HG03460 (cell line): Measurements from ENCODE around the gene ATP10A.

Experiments used
- ATAC-seq: cut with Tn5 transposase; IDR thresholded peaks from one replicate; pipeline ENCODE4 v1.9.1; 2021; ENCODE audit not compliant: unreplicated experiment

The ATP10A gene, protein sequence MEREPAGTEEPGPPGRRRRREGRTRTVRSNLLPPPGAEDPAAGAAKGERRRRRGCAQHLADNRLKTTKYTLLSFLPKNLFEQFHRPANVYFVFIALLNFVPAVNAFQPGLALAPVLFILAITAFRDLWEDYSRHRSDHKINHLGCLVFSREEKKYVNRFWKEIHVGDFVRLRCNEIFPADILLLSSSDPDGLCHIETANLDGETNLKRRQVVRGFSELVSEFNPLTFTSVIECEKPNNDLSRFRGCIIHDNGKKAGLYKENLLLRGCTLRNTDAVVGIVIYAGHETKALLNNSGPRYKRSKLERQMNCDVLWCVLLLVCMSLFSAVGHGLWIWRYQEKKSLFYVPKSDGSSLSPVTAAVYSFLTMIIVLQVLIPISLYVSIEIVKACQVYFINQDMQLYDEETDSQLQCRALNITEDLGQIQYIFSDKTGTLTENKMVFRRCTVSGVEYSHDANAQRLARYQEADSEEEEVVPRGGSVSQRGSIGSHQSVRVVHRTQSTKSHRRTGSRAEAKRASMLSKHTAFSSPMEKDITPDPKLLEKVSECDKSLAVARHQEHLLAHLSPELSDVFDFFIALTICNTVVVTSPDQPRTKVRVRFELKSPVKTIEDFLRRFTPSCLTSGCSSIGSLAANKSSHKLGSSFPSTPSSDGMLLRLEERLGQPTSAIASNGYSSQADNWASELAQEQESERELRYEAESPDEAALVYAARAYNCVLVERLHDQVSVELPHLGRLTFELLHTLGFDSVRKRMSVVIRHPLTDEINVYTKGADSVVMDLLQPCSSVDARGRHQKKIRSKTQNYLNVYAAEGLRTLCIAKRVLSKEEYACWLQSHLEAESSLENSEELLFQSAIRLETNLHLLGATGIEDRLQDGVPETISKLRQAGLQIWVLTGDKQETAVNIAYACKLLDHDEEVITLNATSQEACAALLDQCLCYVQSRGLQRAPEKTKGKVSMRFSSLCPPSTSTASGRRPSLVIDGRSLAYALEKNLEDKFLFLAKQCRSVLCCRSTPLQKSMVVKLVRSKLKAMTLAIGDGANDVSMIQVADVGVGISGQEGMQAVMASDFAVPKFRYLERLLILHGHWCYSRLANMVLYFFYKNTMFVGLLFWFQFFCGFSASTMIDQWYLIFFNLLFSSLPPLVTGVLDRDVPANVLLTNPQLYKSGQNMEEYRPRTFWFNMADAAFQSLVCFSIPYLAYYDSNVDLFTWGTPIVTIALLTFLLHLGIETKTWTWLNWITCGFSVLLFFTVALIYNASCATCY (N-terminal part only)

DNA sequence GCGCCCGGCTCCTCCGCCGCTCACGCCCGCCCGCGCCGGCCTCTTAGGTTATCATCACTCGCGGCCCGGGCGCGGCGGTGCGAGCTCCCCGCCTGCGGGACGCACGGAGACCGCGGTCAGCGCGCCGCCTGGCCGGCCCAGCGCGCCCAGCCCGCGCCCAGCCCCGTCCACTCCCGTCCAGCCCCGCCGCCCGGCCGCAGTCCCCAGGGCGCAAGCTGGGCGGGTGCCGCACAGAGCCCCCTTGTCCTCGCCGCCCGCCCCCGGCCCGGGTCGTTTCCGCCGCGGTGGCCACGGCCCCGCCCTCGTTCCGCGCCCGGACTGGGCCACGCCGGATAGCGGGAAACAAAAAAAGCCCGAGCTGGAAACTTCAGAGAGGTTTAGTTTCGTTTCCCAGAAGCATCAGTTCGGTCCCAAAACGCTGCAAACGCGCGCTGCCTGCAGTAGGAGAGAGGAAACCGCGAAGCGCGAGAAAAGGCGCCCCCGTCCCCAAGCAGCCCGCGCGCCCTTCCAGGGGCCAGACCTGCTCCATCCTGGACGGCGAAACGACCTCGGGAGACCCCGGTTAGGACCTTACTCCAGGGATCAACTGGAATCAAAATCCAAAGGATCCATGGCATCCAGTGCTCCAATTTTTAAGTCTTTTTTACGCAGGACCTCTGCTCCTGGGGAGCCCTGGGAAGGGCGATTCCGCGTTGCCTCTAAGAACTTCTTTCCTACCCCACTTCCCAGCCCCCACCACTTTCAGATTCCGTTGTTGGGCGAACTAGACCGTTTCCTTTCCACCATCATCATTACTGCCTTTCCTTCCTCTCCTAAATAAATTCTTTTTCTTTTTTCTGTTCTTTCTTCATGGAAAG is at the start of gene ATP10A:
TSS of gene ATP10A (minus strand) at position 217 of the 857 bp plus-strand sequence. CDS start 231 bp downstream, outside the sequence.
- ATAC-seq, result no peak

DNA sequence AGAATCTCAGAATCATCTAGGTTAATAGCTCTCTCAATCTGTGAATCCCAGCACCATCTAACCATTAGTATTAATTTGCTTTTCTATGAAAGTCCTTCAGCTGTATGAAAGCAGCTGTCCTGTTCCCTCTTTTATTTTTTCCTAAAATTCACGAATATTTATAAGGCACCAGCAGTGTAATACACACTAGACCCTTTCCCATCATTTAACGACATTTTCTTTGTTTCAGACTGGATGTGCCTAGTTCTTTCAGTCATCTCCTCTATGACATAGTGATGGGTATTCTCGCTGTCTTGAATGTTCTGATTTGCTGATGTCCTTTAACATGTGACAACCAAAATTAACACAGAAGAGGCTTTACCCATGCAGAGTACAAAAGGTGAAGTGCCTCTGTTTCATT is 48.9 kb upstream of the ATP10A start:
- ATAC-seq, result no peak

DNA sequence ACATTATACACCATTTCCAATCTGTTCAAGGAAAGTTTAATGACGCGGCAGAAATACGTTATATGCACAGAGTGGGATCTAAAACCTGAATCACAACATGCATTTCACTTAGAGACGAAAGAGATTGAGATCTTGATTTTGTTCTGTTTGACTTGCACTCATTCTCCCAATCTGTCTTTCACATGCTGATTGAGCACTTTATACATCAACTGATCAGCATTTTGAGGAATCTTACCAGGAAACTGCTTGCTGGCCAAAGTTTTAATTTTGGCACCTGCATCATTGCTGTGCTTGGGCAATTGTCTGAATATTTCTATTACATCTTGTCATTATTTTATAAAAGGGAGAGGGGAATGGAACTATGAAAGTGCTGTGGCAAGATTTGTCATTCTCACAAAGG is 47.7 kb upstream of the ATP10A start:
- ATAC-seq, result no peak

DNA sequence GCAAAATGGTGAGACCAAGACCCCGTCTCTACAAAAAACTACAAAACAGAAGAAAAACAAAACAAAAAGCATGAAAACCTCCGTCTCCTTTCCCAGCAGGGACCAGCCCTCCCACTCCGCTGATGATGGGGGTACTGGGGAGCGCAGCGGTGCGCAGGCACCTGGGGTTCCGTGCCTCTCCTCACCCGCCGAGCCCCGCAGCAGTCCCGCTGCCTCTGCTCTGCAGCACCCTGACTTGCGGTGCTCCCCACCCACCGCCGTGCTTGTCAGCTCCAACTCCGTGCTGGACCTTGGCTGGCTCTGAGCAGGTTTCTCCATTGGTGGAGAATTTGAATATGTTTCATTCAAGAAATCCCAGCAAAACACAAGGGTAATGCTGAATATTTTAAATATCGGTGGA is 46.7 kb upstream of the ATP10A start:
- no peak for ATAC-seq

DNA sequence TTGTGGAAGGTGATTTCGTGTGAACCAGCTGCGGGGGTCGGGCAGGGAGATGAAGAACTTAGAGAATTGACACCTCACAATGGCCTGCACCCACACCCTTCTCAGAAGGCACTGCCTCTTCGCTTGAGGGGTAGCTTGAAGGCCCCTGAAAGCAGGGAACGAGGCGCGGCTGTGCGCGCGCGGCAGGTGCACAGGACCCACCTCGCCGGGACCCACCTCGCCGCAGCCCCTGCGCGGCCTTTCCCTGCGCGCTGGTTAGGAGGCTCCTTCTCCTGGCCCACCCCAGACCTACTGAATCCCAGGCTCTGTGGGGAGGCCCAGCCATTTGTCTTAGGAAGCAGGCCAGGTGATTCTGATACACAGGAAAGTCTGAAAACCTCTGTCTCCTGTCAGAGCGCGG is 46.2 kb upstream of the ATP10A start:
- ATAC-seq, result no peak

DNA sequence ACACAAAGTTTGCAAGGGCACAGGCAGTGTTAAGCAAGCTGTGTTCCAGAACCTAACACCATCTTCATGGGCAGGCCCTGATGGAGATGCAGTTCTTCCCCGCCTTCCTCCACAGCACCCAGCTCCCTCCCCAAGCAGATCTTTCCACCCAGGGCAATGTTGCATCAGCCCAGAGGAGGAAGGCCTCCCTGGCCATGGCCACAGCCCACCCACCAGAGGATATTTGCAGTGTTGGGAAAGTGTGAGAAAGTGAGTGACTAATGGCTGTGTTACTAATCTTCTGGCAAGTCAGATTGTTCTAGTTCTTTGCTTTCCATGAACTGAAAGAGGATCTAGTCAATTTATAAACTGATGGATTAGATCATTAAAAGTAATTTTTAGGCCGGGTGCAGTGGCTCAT is 42.0 kb upstream of the ATP10A start:
- no peak for ATAC-seq

DNA sequence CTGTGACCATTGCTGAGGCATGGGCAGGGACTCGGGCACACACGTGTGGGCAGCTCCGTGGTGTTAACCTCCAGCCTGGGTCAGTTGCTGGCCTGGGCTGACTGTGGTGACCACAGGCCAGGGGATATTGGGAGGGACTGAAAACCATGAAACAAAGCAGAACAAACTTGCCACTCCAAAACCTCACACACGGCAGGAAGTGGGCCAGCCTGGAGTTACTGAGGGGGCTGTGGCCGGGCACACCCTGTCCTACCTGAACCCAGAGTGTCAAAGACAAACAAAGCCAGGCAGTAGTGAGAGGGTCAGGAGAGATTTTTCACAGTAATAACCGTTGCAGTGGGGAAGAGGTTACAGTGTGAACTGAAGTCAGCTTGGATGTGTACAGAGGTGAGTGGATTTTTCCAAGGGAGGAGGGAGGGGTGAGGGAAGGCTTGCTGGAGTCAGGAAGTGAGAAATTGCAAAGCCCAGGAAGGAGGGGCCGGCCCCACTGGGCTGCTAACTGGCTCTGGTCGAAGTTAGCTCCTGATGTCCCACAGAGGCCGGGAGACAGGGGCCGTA is 40.0 kb upstream of the ATP10A start:
- no peak for ATAC-seq

DNA sequence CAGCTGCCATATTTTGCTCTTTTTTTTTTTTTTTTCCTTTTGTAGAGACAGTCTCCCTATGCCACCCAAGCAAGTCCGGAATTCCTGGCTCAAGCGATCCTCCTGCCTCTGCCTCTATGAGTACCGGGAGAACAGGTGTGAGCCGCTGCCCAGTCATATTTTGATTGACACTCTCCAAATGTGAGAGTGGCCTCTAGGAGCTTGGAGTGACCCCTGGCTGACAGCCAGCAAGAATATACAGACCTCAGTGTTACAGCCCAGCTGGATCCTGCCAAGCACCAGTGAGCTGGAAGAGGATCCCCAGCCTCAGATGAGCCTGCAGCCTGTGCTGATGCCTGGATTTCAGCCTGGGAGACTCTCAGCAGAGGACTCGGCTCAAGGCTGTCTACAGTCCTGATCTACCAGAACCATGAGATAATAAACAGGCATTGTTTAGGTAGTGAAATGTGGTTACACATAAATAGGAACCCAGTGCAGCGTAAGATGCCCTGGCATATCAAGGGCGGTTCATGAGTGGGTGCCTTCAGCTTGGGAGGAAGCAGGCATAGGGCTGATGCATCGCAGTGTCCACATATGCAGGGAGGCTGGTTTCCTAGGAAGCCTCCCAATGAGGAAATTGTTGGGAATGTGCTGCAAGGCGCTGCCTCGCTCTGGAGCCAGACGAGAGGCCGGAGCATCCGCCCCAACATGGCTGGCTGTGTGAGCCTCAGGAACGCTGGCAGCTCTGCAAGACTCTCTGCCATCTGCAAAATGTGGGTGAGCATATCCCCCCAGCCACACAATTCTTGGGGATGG is 38.9 kb upstream of the ATP10A start:
- no peak for ATAC-seq

DNA sequence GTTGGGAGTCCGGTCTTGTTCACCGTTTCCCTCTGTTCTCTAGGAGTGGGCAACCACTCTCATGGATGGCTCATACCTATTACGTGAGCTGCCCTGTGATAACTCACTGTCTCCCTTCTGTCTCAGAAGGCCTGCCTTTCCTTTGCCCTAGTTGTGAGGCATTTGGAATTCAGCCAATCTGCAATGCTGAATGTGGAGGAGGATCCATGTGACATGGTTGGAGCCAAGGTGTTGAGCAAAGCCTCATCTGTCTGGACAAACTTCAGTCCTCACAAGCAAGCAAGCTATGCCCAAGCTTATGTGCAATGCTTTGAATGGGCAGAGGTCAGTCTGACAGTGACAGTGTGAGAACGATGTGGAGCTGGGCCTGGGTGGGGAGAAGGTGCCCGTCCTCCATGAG is 37.8 kb upstream of the ATP10A start:
- ATAC-seq, result no peak

DNA sequence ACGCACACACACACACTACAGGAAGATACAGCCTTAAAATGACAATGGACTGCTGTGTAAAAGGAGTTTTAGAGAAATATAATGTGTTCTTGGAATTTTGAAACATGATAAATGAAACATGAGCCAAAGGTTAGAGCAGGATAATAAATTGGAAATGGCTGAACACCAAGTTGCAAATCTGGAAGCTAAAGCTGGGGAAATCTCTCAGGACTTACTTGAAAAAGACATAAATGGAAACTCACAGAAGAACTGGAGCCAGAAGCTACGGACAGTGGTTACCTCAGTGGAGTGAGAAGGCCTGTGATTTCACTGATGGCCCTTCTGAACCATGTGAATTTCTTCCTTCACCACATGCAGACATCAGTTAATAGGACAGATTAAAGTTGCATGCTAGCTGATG is 37.3 kb upstream of the ATP10A start:
- no peak for ATAC-seq

DNA sequence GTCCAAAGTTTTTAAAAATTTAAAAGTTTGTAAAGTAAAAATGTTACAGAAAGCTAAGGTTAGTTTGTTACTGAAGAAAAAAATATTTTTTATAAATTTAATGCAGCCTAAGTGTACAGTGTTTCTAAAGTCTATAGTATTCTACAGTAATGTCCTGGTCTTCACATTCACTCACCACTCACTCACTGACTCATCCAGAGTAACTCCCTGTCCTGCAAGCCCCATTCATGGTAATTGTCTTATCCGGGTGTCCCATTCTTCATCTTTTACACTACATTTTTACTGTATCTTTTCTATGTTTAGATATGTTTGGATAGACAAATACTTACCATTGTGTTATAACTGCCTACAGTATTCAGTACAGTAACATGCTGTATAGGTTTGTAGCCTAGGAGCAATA is 36.7 kb upstream of the ATP10A start:
- no peak for ATAC-seq

DNA sequence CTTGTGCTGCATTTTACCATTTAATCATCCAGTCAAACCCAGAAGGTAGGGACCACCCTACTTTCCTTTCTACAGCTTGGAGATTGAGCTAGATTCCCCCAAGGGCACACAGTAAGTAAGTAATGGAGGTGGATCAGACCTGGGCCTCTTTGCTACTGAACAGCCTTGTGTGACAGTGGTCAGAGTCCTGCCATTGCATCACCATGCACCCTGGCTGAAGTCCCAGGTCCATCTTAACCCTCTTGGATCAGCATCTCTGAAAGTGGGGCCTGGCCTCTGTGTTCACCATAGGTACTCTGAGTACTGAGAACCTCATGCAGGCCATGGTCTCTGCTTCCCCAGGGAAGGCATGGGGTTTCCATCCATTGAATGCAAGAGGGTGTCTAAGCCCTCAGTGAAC is 34.5 kb upstream of the ATP10A start:
- ATAC-seq, result no peak

DNA sequence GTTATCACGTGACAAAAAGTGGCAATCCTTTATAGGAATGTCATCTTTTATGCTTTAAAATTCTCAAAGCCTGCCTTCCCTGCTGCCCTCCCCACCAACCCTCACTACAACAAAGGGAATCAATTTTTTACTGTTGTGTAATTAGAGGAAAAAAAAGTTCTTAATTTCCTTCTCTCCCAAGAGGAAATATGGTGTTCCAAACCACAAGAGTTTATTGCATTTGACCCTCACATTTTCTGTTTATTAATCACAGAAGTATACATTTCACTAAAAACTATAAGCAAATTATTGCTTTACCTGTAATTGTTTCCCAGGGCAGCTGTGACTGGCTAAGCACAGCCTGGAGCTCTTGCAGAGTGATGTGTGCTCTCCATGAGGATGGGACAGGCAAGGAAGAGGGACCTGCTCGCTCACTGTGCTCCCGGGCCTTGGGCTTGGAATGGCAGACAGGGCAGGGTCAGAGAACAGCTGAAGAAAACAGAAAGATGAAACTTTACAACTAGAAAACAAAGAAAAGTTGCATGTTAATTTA is 31.3 kb upstream of the ATP10A start:
- no peak for ATAC-seq

DNA sequence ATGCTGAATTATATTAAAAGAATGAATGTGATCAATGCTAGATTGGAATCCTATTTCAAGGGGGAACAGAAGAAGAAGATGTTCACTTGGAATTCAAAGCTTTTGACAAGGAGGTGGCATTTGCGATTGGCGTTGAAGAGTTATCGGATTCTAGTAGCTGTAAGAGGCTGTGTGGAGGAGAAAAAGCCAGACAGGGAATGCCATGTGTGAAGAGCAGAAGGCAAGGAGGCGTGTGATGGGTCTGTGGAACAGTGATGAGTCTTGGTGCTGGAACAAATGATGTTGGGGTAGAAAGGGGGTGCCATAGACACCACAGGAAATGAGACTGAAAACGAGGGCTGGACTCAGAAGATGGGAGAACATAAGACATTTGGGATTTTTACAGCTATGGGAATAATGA is 30.5 kb upstream of the ATP10A start:
- ATAC-seq, result no peak

DNA sequence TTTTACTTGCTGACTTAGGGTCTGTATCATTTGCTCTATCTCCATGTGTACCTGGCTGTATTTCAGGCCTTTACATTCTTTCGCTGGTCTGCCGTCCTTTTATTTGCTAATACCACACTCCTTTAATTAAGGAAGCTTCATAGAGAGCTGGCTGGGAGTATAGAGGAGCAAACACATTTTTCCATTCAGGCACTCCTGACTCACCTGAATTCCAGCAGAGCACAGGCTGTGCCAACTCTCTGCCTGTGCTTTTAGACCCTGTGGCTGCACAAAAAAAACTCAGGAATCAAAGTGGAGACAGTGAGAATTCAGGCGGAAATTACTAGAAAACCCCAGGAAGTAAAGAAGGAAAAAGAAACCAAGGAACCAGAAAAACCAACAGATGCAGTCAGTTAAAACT is 29.0 kb upstream of the ATP10A start:
- no peak for ATAC-seq

DNA sequence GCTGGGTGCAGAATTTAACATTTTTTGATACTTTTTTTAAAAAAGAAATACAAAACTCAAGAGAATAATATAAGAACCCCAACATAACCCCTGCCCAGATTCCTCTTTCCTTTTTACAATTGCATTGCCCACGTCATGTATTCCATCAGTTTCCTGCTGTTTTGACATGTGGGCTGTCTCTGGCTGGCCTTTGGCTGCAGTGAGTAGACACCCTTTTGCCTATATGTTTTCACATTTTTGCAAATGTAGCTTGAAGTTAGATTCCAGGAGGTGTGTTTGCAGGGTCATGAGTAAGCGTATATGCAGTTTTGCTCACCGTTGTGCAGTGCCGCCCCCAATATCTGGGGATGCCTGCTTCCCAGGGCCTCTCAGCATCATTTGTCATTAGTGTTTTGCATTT is 28.0 kb upstream of the ATP10A start:
- no peak for ATAC-seq

DNA sequence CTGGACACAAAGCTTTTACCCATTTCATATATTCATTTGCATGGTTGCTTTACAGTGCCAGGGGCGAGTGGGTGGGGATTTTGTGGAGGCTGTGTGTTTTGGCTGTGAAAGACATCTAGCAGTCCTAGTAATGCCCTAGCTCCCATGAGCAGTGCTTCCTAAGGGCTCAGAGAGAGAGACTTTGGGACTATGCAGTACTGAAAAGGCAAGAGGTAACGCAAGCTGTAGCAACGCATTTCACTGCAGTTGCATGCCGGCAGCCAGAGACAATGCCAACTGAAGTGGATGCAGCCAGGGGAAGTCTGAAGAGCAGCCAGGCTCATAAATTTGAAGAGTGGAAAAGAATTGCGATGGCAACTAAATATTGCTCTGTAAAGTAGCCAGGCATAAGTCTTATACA is 27.4 kb upstream of the ATP10A start:
- ATAC-seq, result no peak

DNA sequence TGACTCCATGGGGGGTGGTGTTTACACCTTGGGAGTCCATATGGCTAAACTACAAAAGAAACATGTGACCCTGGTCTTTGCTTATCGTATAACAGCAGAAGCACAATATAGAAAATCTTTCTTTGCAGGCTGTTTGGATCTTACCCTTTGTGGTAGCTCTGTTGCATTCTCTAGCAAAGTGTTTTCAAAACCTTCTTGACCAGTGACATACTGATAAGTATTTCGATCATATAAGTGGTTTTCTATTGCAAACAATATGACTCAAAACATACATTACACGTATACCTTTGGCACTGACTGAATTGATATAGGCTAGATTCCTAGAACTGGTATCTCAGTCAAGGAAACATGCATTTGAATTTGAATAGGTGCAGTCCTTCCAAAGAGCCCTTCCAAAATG is 24.7 kb upstream of the ATP10A start:
- no peak for ATAC-seq

DNA sequence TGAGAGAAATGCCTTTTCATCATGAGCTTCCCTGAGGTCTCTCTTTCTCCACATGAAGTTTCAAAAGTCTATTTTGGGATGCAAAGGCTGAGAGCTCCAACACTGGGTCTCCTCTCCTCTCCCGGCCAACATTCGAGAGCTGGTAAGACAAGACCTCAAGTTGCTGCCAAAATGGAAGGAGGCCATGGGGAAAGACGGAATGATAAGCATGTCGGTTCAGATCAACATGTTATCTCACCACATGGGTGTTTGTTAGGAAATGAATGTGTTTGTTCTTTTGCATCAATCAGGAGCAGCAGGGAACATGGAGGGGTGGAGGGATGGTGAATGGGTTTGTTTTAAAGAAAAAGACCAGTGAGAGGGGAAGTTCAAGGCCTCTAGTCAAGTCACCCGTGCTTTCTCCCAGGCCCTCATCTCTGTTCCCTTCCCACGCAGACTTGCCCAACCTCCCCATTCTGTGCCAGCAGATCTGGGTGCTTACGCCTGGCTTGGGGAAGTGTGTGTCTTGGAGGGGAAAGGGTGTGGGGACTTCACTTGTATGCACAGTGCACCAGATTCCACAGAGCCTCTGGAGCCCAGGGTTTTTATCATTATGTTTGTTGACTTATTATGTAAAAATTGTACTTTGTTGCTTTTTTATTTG is 23.5 kb upstream of the ATP10A start:
- ATAC-seq, result no peak
